ENCODE measurements around the gene KIAA2012.

KIAA2012 gene

GRCh38 chr2:202072737-202073401 lies at the start of gene KIAA2012:
TSS of gene KIAA2012 (plus strand) at chr2:202073255. CDS start at chr2:202073628, 373 bp downstream.
- Histone ChIP-seq H3K79me2 (ENCODE audit: control insufficient read depth, insufficient read depth, low read length, unreplicated experiment) (no peaks in the 10 kb centered on the region), H3K4me3 (ENCODE audit: low read depth, low read length) (no peak within 1 kb of the TSS), H3K4me1 (ENCODE audit: control insufficient read depth, insufficient read depth, low read length, unreplicated experiment) (no peaks in the 10 kb centered on the region), H3K27me3 (ENCODE audit: insufficient read depth, low read length) (no peaks in the 10 kb centered on the region), H3K36me3 (ENCODE audit: insufficient read depth, low read length) (no peaks in the 10 kb centered on the region), H2AFZ (ENCODE audit: low read length, unreplicated experiment) (no peak within 1 kb of the TSS), H3K27ac (ENCODE audit: low read depth, low read length) (no peak within 1 kb of the TSS)

DNA sequence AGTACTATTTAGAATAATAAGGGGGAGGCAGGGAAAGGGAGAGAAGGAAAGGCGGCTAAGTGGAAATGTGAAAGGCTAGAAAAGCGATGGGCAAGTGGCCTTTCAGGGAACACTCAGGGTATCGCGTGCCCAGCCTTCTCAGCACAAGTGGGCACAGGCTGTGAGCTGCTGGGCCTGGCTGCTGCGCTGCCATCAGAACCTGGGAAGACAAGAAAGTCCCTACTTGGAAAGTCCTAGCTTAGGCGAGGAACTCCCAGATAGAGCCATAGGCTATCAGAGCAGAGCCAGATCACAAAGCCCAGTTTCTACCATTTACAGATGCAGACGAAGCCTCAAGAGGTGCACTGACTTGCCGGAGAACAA lies 49.2 kb upstream of the KIAA2012 start:
- Histone ChIP-seq H3K79me2 (ENCODE audit: control insufficient read depth, insufficient read depth, low read length, unreplicated experiment) (no peaks in the 10 kb centered on the region), H3K4me1 (ENCODE audit: control insufficient read depth, insufficient read depth, low read length, unreplicated experiment) (no peaks in the 10 kb centered on the region), H3K4me3 (ENCODE audit: low read depth, low read length) (no peak overlapping the region), H3K27me3 (ENCODE audit: insufficient read depth, low read length) (no peaks in the 10 kb centered on the region), H3K27ac (ENCODE audit: low read depth, low read length) (no peak overlapping the region), H2AFZ (ENCODE audit: low read length, unreplicated experiment) (no peak overlapping the region), H3K36me3 (ENCODE audit: insufficient read depth, low read length) (no peaks in the 10 kb centered on the region)

DNA sequence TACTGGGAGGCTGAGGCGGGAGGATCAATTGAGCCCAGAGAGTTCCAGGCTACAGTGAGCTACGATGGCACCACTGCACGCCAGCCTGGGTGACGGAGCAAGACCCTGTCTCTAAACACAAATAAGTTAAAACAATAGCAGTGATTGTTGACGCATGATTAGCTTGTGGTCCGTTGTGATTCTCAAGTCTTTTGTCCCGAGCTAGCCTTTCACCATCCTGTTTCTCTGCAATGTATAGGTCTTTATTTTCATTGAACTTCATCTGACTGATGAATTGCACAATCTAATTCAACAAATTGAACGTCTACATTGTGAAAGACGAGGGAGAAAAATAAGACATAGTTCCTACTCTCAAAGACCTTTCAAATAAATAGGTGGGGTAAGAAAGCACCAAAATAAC lies 48.2 kb upstream of the KIAA2012 start:
- no peak overlapping the region for H3K27ac ChIP-seq (ENCODE audit: low read depth, low read length)
- no peak overlapping the region for H2AFZ ChIP-seq (ENCODE audit: low read length, unreplicated experiment)

DNA sequence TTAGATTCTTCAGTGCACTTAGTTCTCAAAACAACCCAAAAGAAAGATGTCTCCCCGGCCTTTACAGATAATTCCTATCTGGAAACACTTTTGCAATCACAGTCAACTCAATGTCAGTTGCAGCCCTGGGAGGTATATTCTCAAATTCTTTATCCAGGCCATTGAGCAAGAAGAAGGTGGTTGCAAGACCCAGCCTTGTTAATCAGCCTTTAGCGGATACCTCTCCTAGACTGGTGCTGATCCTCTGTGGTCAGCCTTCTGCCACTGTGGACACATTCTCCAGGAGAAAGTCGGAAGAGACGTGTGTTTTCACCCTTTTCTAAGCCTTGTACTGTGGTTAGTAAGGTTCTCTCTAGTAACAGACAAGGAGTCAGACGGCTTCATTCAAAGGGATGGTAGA lies 47.2 kb upstream of the KIAA2012 start:
- Histone ChIP-seq H3K27me3 (ENCODE audit: insufficient read depth, low read length) (no peaks in the 10 kb centered on the region), H3K79me2 (ENCODE audit: control insufficient read depth, insufficient read depth, low read length, unreplicated experiment) (no peaks in the 10 kb centered on the region), H3K4me3 (ENCODE audit: low read depth, low read length) (no peak overlapping the region), H3K4me1 (ENCODE audit: control insufficient read depth, insufficient read depth, low read length, unreplicated experiment) (no peaks in the 10 kb centered on the region), H3K36me3 (ENCODE audit: insufficient read depth, low read length) (no peaks in the 10 kb centered on the region), H2AFZ (ENCODE audit: low read length, unreplicated experiment) (no peak overlapping the region), H3K27ac (ENCODE audit: low read depth, low read length) (no peak overlapping the region)

More for the DNA sequence above, 48.2 kb upstream of the KIAA2012 start:
- no peaks in the 10 kb centered on the region for H3K4me1 ChIP-seq (ENCODE audit: control insufficient read depth, insufficient read depth, low read length, unreplicated experiment)
- no peaks in the 10 kb centered on the region for H3K27me3 ChIP-seq (ENCODE audit: insufficient read depth, low read length)
- H3K79me2 ChIP-seq (ENCODE audit: control insufficient read depth, insufficient read depth, low read length, unreplicated experiment): no peaks in the 10 kb centered on the region
- no peak overlapping the region for H3K4me3 ChIP-seq (ENCODE audit: low read depth, low read length)
- no peaks in the 10 kb centered on the region for H3K36me3 ChIP-seq (ENCODE audit: insufficient read depth, low read length)

GRCh38 chr2:202026507-202026906 lies 46.5 kb upstream of the KIAA2012 start:
- no peak overlapping the region for H3K27ac ChIP-seq (ENCODE audit: low read depth, low read length)
- peaks cover 2% of the 10 kb centered on the region; the same call in 1 of the 2 replicates for H3K27me3 ChIP-seq (ENCODE audit: insufficient read depth, low read length)
- H3K79me2 ChIP-seq (ENCODE audit: control insufficient read depth, insufficient read depth, low read length, unreplicated experiment): no peaks in the 10 kb centered on the region
- H3K4me3 ChIP-seq (ENCODE audit: low read depth, low read length): no peak overlapping the region
- H3K36me3 ChIP-seq (ENCODE audit: insufficient read depth, low read length): no peaks in the 10 kb centered on the region
- H2AFZ ChIP-seq (ENCODE audit: low read length, unreplicated experiment): no peak overlapping the region
- peaks cover 6% of the 10 kb centered on the region for H3K4me1 ChIP-seq (ENCODE audit: control insufficient read depth, insufficient read depth, low read length, unreplicated experiment)

GRCh38 chr2:202030691-202031090 lies 42.4 kb upstream of the KIAA2012 start:
- Histone ChIP-seq H2AFZ (ENCODE audit: low read length, unreplicated experiment) (no peak overlapping the region), H3K4me1 (ENCODE audit: control insufficient read depth, insufficient read depth, low read length, unreplicated experiment) (peaks cover 13% of the 10 kb centered on the region), H3K27me3 (ENCODE audit: insufficient read depth, low read length) (peaks cover 4% of the 10 kb centered on the region), H3K79me2 (ENCODE audit: control insufficient read depth, insufficient read depth, low read length, unreplicated experiment) (peaks cover 1% of the 10 kb centered on the region), H3K4me3 (ENCODE audit: low read depth, low read length) (no peak overlapping the region), H3K27ac (ENCODE audit: low read depth, low read length) (no peak overlapping the region), H3K36me3 (ENCODE audit: insufficient read depth, low read length) (no peaks in the 10 kb centered on the region)

DNA sequence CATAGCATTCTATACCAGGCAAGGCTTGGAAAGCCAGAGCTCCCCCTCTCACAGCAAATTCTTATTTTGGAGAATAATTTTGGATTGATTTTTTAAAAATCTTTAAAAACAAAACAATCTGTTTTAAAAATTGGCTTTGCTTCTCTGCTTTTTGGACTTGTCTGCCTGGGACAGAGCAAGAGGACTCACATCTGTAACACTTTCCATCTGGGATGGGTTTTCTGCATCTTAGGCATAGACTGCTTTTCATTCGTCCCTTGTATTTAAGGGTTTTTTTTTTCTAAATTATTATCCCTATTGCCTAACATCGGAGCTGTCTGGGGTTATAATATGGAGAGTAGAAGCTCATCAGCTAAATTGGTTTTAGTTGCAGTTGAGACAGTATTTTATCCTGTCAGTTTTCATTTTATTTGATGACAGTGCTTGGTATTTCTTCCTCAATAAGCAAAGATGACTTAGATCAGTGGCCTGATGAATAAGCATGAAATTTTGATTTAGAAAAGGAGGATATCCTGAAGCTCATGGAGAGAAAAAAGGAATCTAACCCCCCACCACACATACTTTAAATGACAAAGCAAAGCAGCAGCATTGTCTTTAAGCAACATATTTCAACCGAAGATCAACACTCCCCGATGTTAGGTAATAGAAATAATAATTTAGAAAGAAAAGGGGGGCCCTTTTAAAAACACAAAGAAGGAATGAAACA lies 41.7 kb upstream of the KIAA2012 start:
- H3K36me3 ChIP-seq (ENCODE audit: insufficient read depth, low read length): no peaks in the 10 kb centered on the region
- peaks cover 13% of the 10 kb centered on the region for H3K4me1 ChIP-seq (ENCODE audit: control insufficient read depth, insufficient read depth, low read length, unreplicated experiment)
- no peak overlapping the region for H2AFZ ChIP-seq (ENCODE audit: low read length, unreplicated experiment)
- H3K27me3 ChIP-seq (ENCODE audit: insufficient read depth, low read length): peaks cover 7% of the 10 kb centered on the region
- H3K79me2 ChIP-seq (ENCODE audit: control insufficient read depth, insufficient read depth, low read length, unreplicated experiment): peaks cover 6% of the 10 kb centered on the region
- H3K4me3 ChIP-seq (ENCODE audit: low read depth, low read length): no peak overlapping the region
- H3K27ac ChIP-seq (ENCODE audit: low read depth, low read length): no peak overlapping the region

- H3K79me2 ChIP-seq (ENCODE audit: control insufficient read depth, insufficient read depth, low read length, unreplicated experiment): peaks cover 11% of the 10 kb centered on the region
- peak overlapping the region; percentile 52 for H2AFZ ChIP-seq (ENCODE audit: low read length, unreplicated experiment)
- H3K4me3 ChIP-seq (ENCODE audit: low read depth, low read length): peak overlapping the region; percentile 82
- peak overlapping the region; percentile 53; the same call in 1 of the 2 replicates for H3K27ac ChIP-seq (ENCODE audit: low read depth, low read length)
- peaks cover 7% of the 10 kb centered on the region for H3K27me3 ChIP-seq (ENCODE audit: insufficient read depth, low read length)
- peaks cover 23% of the 10 kb centered on the region for H3K4me1 ChIP-seq (ENCODE audit: control insufficient read depth, insufficient read depth, low read length, unreplicated experiment)
- no peaks in the 10 kb centered on the region for H3K36me3 ChIP-seq (ENCODE audit: insufficient read depth, low read length)
Observed at GRCh38 chr2:202032846-202033316, 40.2 kb upstream of the KIAA2012 start.

- Histone ChIP-seq H3K27me3 (ENCODE audit: insufficient read depth, low read length) (peaks cover 7% of the 10 kb centered on the region), H2AFZ (ENCODE audit: low read length, unreplicated experiment) (peak within 1 kb of the TSS; percentile 79), H3K36me3 (ENCODE audit: insufficient read depth, low read length) (no peaks in the 10 kb centered on the region), H3K4me3 (ENCODE audit: low read depth, low read length) (peak within 1 kb of the TSS; percentile 82), H3K4me1 (ENCODE audit: control insufficient read depth, insufficient read depth, low read length, unreplicated experiment) (peaks cover 28% of the 10 kb centered on the region), H3K27ac (ENCODE audit: low read depth, low read length) (peak within 1 kb of the TSS; percentile 62), H3K79me2 (ENCODE audit: control insufficient read depth, insufficient read depth, low read length, unreplicated experiment) (peaks cover 11% of the 10 kb centered on the region)
Observed at GRCh38 chr2:202033317-202034248, 39.5 kb upstream of the KIAA2012 start, which contains the start of gene FZD7. TSS of gene FZD7 (plus strand) at chr2:202033855. CDS start at chr2:202034648, 793 bp downstream.
